Spinal cord (tissue), 4 donors: ENCODE measurements around the gene BAD. TPM values are rescaled to one million over a fixed set of nuclear protein-coding genes. Genes with fewer than 3 reads are reported as not detected.

Source experiments
- polyA plus RNA-seq, 2 donors: library from polyadenylated mRNA; unstranded; fragments of 120-200 nt; gene quantifications; one replicate each; pipeline ENCODE4 v1.2.1, GENCODE V29; 2013; ENCODE audit not compliant: insufficient read length in 2 of 2
- small RNA-seq: library from RNA; depleted of rRNA; stranded (forward); fragments of <200 nt; gene quantifications from one replicate; pipeline ENCODE3, GENCODE V24; 2014; ENCODE audit warnings: low replicate concordance
- total RNA-seq, 2 donors: library from RNA; depleted of rRNA in 1 of 2; stranded (reverse); fragments of 120-200 nt in 1 of 2; fragments of >200 nt in 1 of 2; gene quantifications; one replicate each; pipeline versions ENCODE4 v1.2.3 to v1.2.4, GENCODE V29; 2013 to 2014

BAD gene
- total and polyA plus RNA-seq, 4 donors = 41.5 to 123 (median 101) TPM

Small RNAs within 50 kb of the gene (small RNA-seq; reads per million reads assigned to genes)
- not detected for gene RF00019

Other genes starting within 250 kb of the BAD start
- gene FLRT1, start 248.7 kb downstream of the BAD start, total RNA-seq = 1 to 10 TPM; 6.7 to 7.0 TPM
- gene FLRT1, start 248.7 kb downstream of the BAD start, polyA plus RNA-seq = 10 to 100 TPM; 16.5 to 21.0 TPM
- gene MACROD1, start 118.6 kb downstream of the BAD start, total RNA-seq = 10 to 100 TPM; 10.6 to 18.9 TPM
- gene MACROD1, start 118.6 kb downstream of the BAD start, polyA plus RNA-seq = 10 to 100 TPM; 28.8 to 31.6 TPM
- gene STIP1, start 98.5 kb downstream of the BAD start, total RNA-seq = 100 to 1,000 TPM in 1 of 2 donors, 10 to 100 TPM in 1; 99.0 to 119 TPM
- gene STIP1, start 98.5 kb downstream of the BAD start, polyA plus RNA-seq = 100 to 1,000 TPM; 170 to 184 TPM
- gene FERMT3, start 77.9 kb downstream of the BAD start, total RNA-seq = 1 to 10 TPM; 5.1 to 5.7 TPM
- gene FERMT3, start 77.9 kb downstream of the BAD start, polyA plus RNA-seq = 1 to 10 TPM; 6.0 to 8.2 TPM
- gene TRPT1, start 58.5 kb downstream of the BAD start, total RNA-seq = 10 to 100 TPM; 10.0 to 45.6 TPM
- 10 to 100 TPM; 38.8 to 44.6 TPM for gene TRPT1, start 58.5 kb downstream of the BAD start, polyA plus RNA-seq
- 10 to 100 TPM; 20.3 to 41.3 TPM for gene NUDT22, start 58.4 kb downstream of the BAD start, total RNA-seq
- 10 to 100 TPM; 30.6 to 35.1 TPM for gene NUDT22, start 58.4 kb downstream of the BAD start, polyA plus RNA-seq
- 10 to 100 TPM; 14.7 to 18.5 TPM for gene DNAJC4, start 54.1 kb downstream of the BAD start, total RNA-seq
- 10 to 100 TPM; 71.3 to 77.4 TPM for gene DNAJC4, start 54.1 kb downstream of the BAD start, polyA plus RNA-seq
- 10 to 100 TPM; 46.8 to 94.2 TPM for gene VEGFB, start 50.1 kb downstream of the BAD start, total RNA-seq
- 100 to 1,000 TPM; 252 to 255 TPM for gene VEGFB, start 50.1 kb downstream of the BAD start, polyA plus RNA-seq
- 10 to 100 TPM; 43.6 to 94.7 TPM for gene FKBP2, start 43.6 kb downstream of the BAD start, total RNA-seq
- 100 to 1,000 TPM; 109 to 120 TPM for gene FKBP2, start 43.6 kb downstream of the BAD start, polyA plus RNA-seq
- 100 to 1,000 TPM in 1 of 2 donors, 10 to 100 TPM in 1; 22.5 to 127 TPM for gene PPP1R14B, start 37.7 kb downstream of the BAD start, total RNA-seq
- gene PPP1R14B, start 37.7 kb downstream of the BAD start, polyA plus RNA-seq = 100 to 1,000 TPM; 117 to 127 TPM
- 10 to 100 TPM; 12.7 to 16.9 TPM for gene PLCB3, start 33.1 kb downstream of the BAD start, total RNA-seq
- gene PLCB3, start 33.1 kb downstream of the BAD start, polyA plus RNA-seq = 10 to 100 TPM; 14.0 to 15.0 TPM
- gene GPR137, start 1.2 kb upstream of the BAD start, total RNA-seq = 10 to 100 TPM in 1 of 2 donors, 1 to 10 TPM in 1; 7.1 to 21.5 TPM
- gene GPR137, start 1.2 kb upstream of the BAD start, polyA plus RNA-seq = 100 to 1,000 TPM in 1 of 2 donors, 10 to 100 TPM in 1; 90.9 to 100 TPM
- gene KCNK4, start 6.6 kb upstream of the BAD start, total RNA-seq = 1 to 10 TPM; 1.0 to 3.2 TPM
- gene KCNK4, start 6.6 kb upstream of the BAD start, polyA plus RNA-seq = 1 to 10 TPM; 6.5 to 7.8 TPM
- gene CATSPERZ, start 15.7 kb upstream of the BAD start, total RNA-seq = under 1 TPM; 0.50 to 0.69 TPM
- 1 to 10 TPM; 1.4 to 1.6 TPM for gene CATSPERZ, start 15.7 kb upstream of the BAD start, polyA plus RNA-seq
- 10 to 100 TPM in 1 of 2 donors, 1 to 10 TPM in 1; 8.3 to 21.3 TPM for gene ESRRA, start 20.9 kb upstream of the BAD start, total RNA-seq
- gene ESRRA, start 20.9 kb upstream of the BAD start, polyA plus RNA-seq = 10 to 100 TPM; 21.7 to 28.0 TPM
- 100 to 1,000 TPM in 1 of 2 donors, 10 to 100 TPM in 1; 84.2 to 343 TPM for gene TRMT112, start 32.9 kb upstream of the BAD start, total RNA-seq
- 100 to 1,000 TPM; 133 to 153 TPM for gene TRMT112, start 32.9 kb upstream of the BAD start, polyA plus RNA-seq
- 100 to 1,000 TPM; 115 to 316 TPM for gene PRDX5, start 33.5 kb upstream of the BAD start, total RNA-seq
- gene PRDX5, start 33.5 kb upstream of the BAD start, polyA plus RNA-seq = 100 to 1,000 TPM; 353 to 369 TPM
- 1 to 10 TPM; 4.2 to 7.1 TPM for gene CCDC88B, start 55.5 kb upstream of the BAD start, total RNA-seq
- gene CCDC88B, start 55.5 kb upstream of the BAD start, polyA plus RNA-seq = 1 to 10 TPM; 8.3 to 8.4 TPM
- gene RPS6KA4, start 74.5 kb upstream of the BAD start, total RNA-seq = 10 to 100 TPM; 11.3 to 20.4 TPM
- gene RPS6KA4, start 74.5 kb upstream of the BAD start, polyA plus RNA-seq = 10 to 100 TPM; 20.7 to 27.2 TPM